A549 (cell line): ENCODE data around the gene ARHGAP10. TPM values are rescaled to one million over a fixed set of nuclear protein-coding genes. Genes with fewer than 3 reads are reported as not detected.

Source experiments
- ATAC-seq, 2 experiments: fragments of 200-7000 bp in 1 of 2; fragments of >200 bp in 1 of 2; cut with Nextera tagmentation in 1 of 2; cut with Tn5 transposase in 1 of 2; 3 replicates each; pipeline versions ENCODE4 v1.8.0 to v1.9.1; 2018 to 2020; ENCODE audit warnings: mild to moderate bottlenecking in 1 of 2, moderate library complexity in 1 of 2
- CTCF ChIA-PET: fragments of 300-600 bp; sonication (Branson Sonifier 250); formaldehyde crosslinking; extraction: SDS; loops from one replicate; lab custom pipeline; 2021; ENCODE audit warnings: antibody characterized with exemption, inconsistent platforms; lab: Yijun Ruan, JAX
- POLR2A ChIA-PET: fragments of 350-600 bp; formaldehyde crosslinking; extraction: SDS; loops from one replicate; lab custom pipeline; 2021; ENCODE audit warnings: antibody characterized with exemption, inconsistent platforms; lab: Yijun Ruan, JAX
- DNase-seq, 2 experiments: peaks; one replicate each; pipeline versions ENCODE4 v3.0.0 to v3.0.0-alpha.2; 2011 to 2016; ENCODE audit warnings: low read depth in 1 of 2, low spot score in 1 of 2
- FAIRE-seq: peaks from 2 replicates; lab custom pipeline; 2011; peaks lifted over from hg19 to GRCh38; lab: Jason Lieb, UNC
- H3K27ac ChIP-seq, 2 experiments: fragments of >200 bp; sonication (Bioruptor Twin); formaldehyde crosslinking; 3 replicates each; pipeline ENCODE4 v1.5.1; 2016 to 2017
- H3K4me1 ChIP-seq: fragments of >200 bp; sonication (Bioruptor Twin); formaldehyde crosslinking; 3 replicates; pipeline ENCODE4 v1.6.1; 2016
- H3K4me2 ChIP-seq: fragments of >200 bp; sonication (Bioruptor Twin); formaldehyde crosslinking; 3 replicates; pipeline ENCODE4 v1.6.1; 2016
- H3K4me3 ChIP-seq: fragments of >200 bp; sonication (Bioruptor Twin); formaldehyde crosslinking; 3 replicates; pipeline ENCODE4 v1.5.1; 2016
- H3K9me3 ChIP-seq: fragments of >200 bp; sonication (Bioruptor Twin); formaldehyde crosslinking; 3 replicates; pipeline ENCODE4 v1.6.1; 2016
- CBX2 ChIP-seq: fragments of 200-600 bp; sonication (generic); IDR thresholded peaks from 2 replicates; pipeline ENCODE4 v1.6.1; 2016; ENCODE audit warnings: low read depth, mild to moderate bottlenecking, borderline replicate concordance
- EHMT2 ChIP-seq: fragments of 200-600 bp; sonication (generic); IDR thresholded peaks from 2 replicates; pipeline ENCODE4 v1.6.1; 2016; ENCODE audit warnings: antibody characterized with exemption, low read depth, mild to moderate bottlenecking, moderate library complexity
- ELK1 ChIP-seq: fragments of 150-350 bp; IDR thresholded peaks from 2 replicates; pipeline ENCODE4 v1.6.1; 2014; ENCODE audit warnings: low read depth, mild to moderate bottlenecking, low read length
- FOSL2 ChIP-seq, 2 experiments: fragments of 450-650 bp in 1 of 2; fragments of >200 bp in 1 of 2; sonication (Bioruptor Twin) in 1 of 2; formaldehyde crosslinking; IDR thresholded peaks; 2 replicates each; pipeline versions ENCODE4 v1.5.0 to v1.6.1; 2016 to 2020; ENCODE audit warnings: mild to moderate bottlenecking in 1 of 2, moderate library complexity in 1 of 2
- JUNB ChIP-seq: fragments of >200 bp; sonication (Bioruptor Twin); formaldehyde crosslinking; IDR thresholded peaks from 2 replicates; pipeline ENCODE4 v1.6.1; 2016
- NR3C1 ChIP-seq: fragments of >200 bp; sonication (Bioruptor Twin); formaldehyde crosslinking; IDR thresholded peaks from 3 replicates; pipeline ENCODE4 v1.6.1; 2017
- RARB ChIP-seq: fragments of 250-450 bp; sonication (Bioruptor Pico); IDR thresholded peaks from 2 replicates; pipeline ENCODE4 v1.8.0; 2021; ENCODE audit warnings: mild to moderate bottlenecking, moderate library complexity
- RCOR1 ChIP-seq: fragments of 150-350 bp; IDR thresholded peaks from 2 replicates; pipeline ENCODE4 v1.6.1; 2014; ENCODE audit warnings: antibody characterized with exemption, low read length, low read depth
- SMC3 ChIP-seq: fragments of >200 bp; sonication (Bioruptor Twin); formaldehyde crosslinking; IDR thresholded peaks from 3 replicates; pipeline ENCODE4 v1.6.1; 2018; ENCODE audit warnings: inconsistent platforms
- TP53 ChIP-seq: fragments of 250-450 bp; sonication (Bioruptor Pico); IDR thresholded peaks from 2 replicates; pipeline ENCODE4 v1.5.0; 2021; ENCODE audit warnings: mild to moderate bottlenecking, moderate library complexity
- ZFP36 ChIP-seq: fragments of 450-650 bp; IDR thresholded peaks from 2 replicates; pipeline ENCODE4 v1.6.1; 2014; ENCODE audit warnings: borderline replicate concordance; ENCODE audit not compliant: partially characterized antibody
- WGBS: methylation state at CpG from one replicate; pipeline ENCODE4 v1.1.6; 2017; ENCODE audit errors: missing lambda C conversion rate; 5-methylcytosine and 5-hydroxymethylcytosine counted together
- polyA plus RNA-seq, 4 experiments: library from polyadenylated mRNA; depleted of rRNA in 3 of 4; stranded (reverse); fragments of >200 nt; fragmentation: RNase III in 1 of 4; extraction: RNeasy Plus Mini Kit Qiagen cat#74134 plus additional on column Dnase treatment in 1 of 4; gene quantifications; 2 replicates in 3 of 4; 3 replicates in 1 of 4; pipeline ENCODE4 v1.2.3, GENCODE V29; 2011 to 2017
- TF ChIP-seq, protein P1 (sequence below): fragments of 250-450 bp; sonication (Bioruptor Pico); IDR thresholded peaks from 2 replicates; pipeline ENCODE4 v1.5.0; 2021; ENCODE audit warnings: mild to moderate bottlenecking, moderate library complexity, borderline replicate concordance
- TF ChIP-seq, protein P2 (sequence below): fragments of 450-650 bp; IDR thresholded peaks from 2 replicates; pipeline ENCODE4 v1.6.1; 2014; ENCODE audit warnings: antibody characterized with exemption

Gene ARHGAP10
- polyA plus RNA-seq, 2 of the 4 experiments (the other 2 are of a cell fraction), result 7.0 to 7.2 TPM

- ATAC-seq (no peak), DNase-seq (no peak), FAIRE-seq (no peak)
- ChIA-PET CTCF (no interaction called here), POLR2A (no interaction called here)
- no peak overlapping the region for H3K4me3 ChIP-seq
- no peak overlapping the region for H3K4me2 ChIP-seq
- H3K9me3 ChIP-seq, result no peaks in the 10 kb centered on the region
- no peak for TF ChIP-seq CBX2
- 0 out of 3 replicates have a peak, but pooled peaks cover 4% of the 10 kb centered on the region for H3K4me1 ChIP-seq
- no peak overlapping the region for H3K27ac ChIP-seq
- WGBS, result 79% methylated on average over 6 of the region's 6 CpGs
Observed at GRCh38 chr4:148055844-148056243, 324.0 kb downstream of the ARHGAP10 start.

GRCh38 chr4:148056879-148057278 is 325.0 kb downstream of the ARHGAP10 start:
- POLR2A ChIA-PET, result no interaction called here
- ATAC-seq (no peak; a peak in 1 of 6 replicates), FAIRE-seq (no peak), DNase-seq (peak in 1 of 2 experiments; percentile 3)
- no peak overlapping the region for H3K27ac ChIP-seq
- TF ChIP-seq FOSL2 (IDR thresholded peaks at IDR 0.05) (no peak), FOSL2 (CRISPR knock-in tag; IDR thresholded peaks at IDR 0.05) (peak; percentile 41), RARB (CRISPR knock-in tag) (no peak), TP53 (CRISPR knock-in tag) (no peak), NR3C1 (no peak), RCOR1 (no peak), JUNB (no peak)
- TF ChIP-seq, protein P1, sequence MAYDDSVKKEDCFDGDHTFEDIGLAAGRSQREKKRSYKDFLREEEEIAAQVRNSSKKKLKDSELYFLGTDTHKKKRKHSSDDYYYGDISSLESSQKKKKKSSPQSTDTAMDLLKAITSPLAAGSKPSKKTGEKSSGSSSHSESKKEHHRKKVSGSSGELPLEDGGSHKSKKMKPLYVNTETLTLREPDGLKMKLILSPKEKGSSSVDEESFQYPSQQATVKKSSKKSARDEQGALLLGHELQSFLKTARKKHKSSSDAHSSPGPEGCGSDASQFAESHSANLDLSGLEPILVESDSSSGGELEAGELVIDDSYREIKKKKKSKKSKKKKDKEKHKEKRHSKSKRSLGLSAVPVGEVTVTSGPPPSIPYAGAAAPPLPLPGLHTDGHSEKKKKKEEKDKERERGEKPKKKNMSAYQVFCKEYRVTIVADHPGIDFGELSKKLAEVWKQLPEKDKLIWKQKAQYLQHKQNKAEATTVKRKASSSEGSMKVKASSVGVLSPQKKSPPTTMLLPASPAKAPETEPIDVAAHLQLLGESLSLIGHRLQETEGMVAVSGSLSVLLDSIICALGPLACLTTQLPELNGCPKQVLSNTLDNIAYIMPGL (CRISPR knock-in tag), result no peak
- no peaks in the 10 kb centered on the region for H3K9me3 ChIP-seq
- H3K4me1 ChIP-seq, result 0 out of 3 replicates have a peak, but pooled peaks cover 4% of the 10 kb centered on the region
- CTCF ChIA-PET, result interaction anchor here (1.2 kb wide), 1 partner anchor 15 kb away, joined by 3 read pairs; no protein-coding TSS in a partner anchor
- 94% methylated on average over 3 of the region's 6 CpGs for WGBS
- no peak overlapping the region for H3K4me2 ChIP-seq
- H3K4me3 ChIP-seq, result no peak overlapping the region

GRCh38 chr4:148057516-148057915 is 325.6 kb downstream of the ARHGAP10 start:
- H3K9me3 ChIP-seq, result no peaks in the 10 kb centered on the region
- H3K27ac ChIP-seq, result no peak overlapping the region
- no peak for ATAC-seq
- TF ChIP-seq ZFP36 (peak; percentile 67), EHMT2 (no peak)
- CTCF ChIA-PET, result no interaction called here
- no peak overlapping the region for H3K4me3 ChIP-seq
- H3K4me1 ChIP-seq, result 0 out of 3 replicates have a peak, but pooled peaks cover 4% of the 10 kb centered on the region
- FAIRE-seq, result no peak
- POLR2A ChIA-PET, result no interaction called here
- H3K4me2 ChIP-seq, result no peak overlapping the region
- 94% methylated on average over 5 of the region's 5 CpGs for WGBS
- DNase-seq, result no peak

DNA sequence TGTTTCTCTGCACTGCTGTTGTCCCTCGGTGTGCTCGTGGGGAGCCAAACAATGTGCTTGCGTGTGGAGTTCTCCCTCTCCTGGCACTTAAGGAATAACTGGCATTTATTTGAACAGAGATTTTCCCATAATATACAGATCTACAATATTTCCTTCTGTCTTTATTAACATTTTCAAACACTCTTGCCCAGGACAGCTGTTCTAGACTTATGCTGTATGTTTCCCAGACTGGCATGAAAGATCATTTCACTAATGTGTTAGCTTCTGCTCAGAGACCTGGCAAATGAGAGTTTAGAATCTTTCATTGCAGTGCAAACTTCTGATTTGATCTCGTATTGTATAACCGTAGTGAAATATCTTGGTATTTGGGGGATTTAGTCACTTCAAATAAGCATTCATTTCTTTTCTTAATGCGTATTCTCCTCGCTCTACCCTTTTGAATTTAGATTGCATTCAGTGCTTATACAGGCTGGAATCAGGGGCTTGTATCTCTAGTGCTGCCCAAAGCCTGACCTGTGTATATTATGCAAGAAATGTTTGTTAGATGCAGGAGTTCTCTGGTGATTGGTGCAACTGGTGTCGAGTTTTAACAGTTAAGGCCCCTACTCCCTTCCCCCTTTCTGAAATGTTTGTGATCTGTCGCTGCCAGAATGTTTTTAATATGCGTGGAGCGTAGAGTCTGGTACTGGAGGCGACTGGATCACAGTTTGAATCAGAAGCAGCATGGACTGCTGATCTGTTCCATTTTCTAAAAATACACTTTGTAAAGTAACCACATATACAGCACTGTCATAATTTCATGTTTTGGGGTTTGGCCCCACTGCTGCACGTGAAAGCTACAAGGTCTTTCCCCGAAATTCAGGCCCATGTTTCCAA is 326.3 kb downstream of the ARHGAP10 start:
- ChIA-PET POLR2A (no interaction called here), CTCF (no interaction called here)
- WGBS, result 91% methylated on average over 14 of the region's 14 CpGs
- H3K27ac ChIP-seq, result no peak overlapping the region
- TF ChIP-seq, protein P2, sequence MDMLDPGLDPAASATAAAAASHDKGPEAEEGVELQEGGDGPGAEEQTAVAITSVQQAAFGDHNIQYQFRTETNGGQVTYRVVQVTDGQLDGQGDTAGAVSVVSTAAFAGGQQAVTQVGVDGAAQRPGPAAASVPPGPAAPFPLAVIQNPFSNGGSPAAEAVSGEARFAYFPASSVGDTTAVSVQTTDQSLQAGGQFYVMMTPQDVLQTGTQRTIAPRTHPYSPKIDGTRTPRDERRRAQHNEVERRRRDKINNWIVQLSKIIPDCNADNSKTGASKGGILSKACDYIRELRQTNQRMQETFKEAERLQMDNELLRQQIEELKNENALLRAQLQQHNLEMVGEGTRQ, result no peak
- TF ChIP-seq SMC3 (no peak), ELK1 (no peak)
- H3K9me3 ChIP-seq, result no peaks in the 10 kb centered on the region
- ATAC-seq, result no peak
- DNase-seq, result no peak
- no peak for FAIRE-seq
- H3K4me2 ChIP-seq, result no peak overlapping the region
- no peak overlapping the region for H3K4me3 ChIP-seq
- 0 out of 3 replicates have a peak, but pooled peaks cover 4% of the 10 kb centered on the region for H3K4me1 ChIP-seq
